SK-N-SH (cell line): Measurements from ENCODE around the gene ATP6V0C. TPM values are rescaled to one million over a fixed set of nuclear protein-coding genes. Genes with fewer than 3 reads are reported as not detected.

Experiments used
- CTCF ChIA-PET: fragments of 300-600, 350-600 bp; formaldehyde crosslinking; extraction: SDS; loops from one replicate; lab custom pipeline; 2021; lab: Yijun Ruan, JAX
- POLR2A ChIA-PET: fragments of 350-600 bp; sonication (Branson Sonifier 250); formaldehyde crosslinking; extraction: SDS; loops from one replicate; lab custom pipeline; 2020; ENCODE audit warnings: antibody characterized with exemption, inconsistent platforms; lab: Yijun Ruan, JAX
- DNase-seq: peaks from one replicate; pipeline ENCODE4 v3.0.0; 2012
- H2AFZ ChIP-seq: fragments of 200-600 bp; sonication (generic); 2 replicates; pipeline ENCODE4 v1.8.1; 2016; ENCODE audit warnings: antibody characterized with exemption, mild to moderate bottlenecking, low read depth
- H3F3A ChIP-seq: fragments of 200-600 bp; sonication (generic); replicated peaks from 2 replicates; pipeline ENCODE3; 2016; ENCODE audit warnings: antibody characterized with exemption, mild to moderate bottlenecking; ENCODE audit not compliant: insufficient read depth
- H3K27ac ChIP-seq, 2 experiments: fragments of 200-500 bp in 1 of 2; fragments of 200-600 bp in 1 of 2; sonication (Bioruptor generic) in 1 of 2; sonication (generic), shearing (Covaris generic) in 1 of 2; 2 replicates each; pipeline versions ENCODE4 v1.5.1 to v1.6.1; 2014 to 2016; ENCODE audit warnings: low read depth in 2 of 2, inconsistent platforms in 1 of 2, low read length in 1 of 2, mild to moderate bottlenecking in 1 of 2, mixed read lengths in 1 of 2
- H3K27me3 ChIP-seq: fragments of 200-600 bp; sonication (generic), shearing (Covaris generic); 2 replicates; pipeline ENCODE4 v1.6.1; 2016; ENCODE audit warnings: mixed run types; ENCODE audit not compliant: insufficient read depth
- H3K36me3 ChIP-seq, 2 experiments: fragments of 200-500 bp in 1 of 2; fragments of 200-600 bp in 1 of 2; sonication (Bioruptor generic) in 1 of 2; sonication (generic) in 1 of 2; replicated peaks in 1 of 2; 2 replicates each; pipeline versions ENCODE3 to v1.5.1; 2014 to 2016; ENCODE audit warnings: low read length in 1 of 2, mild to moderate bottlenecking in 1 of 2; ENCODE audit not compliant: insufficient read depth in 2 of 2, control insufficient read depth in 1 of 2
- H3K4me1 ChIP-seq, 2 experiments: fragments of 200-500 bp in 1 of 2; fragments of 200-600 bp in 1 of 2; sonication (Bioruptor generic) in 1 of 2; sonication (generic), shearing (Covaris generic) in 1 of 2; 2 replicates each; pipeline versions ENCODE4 v1.5.1 to v1.6.1; 2014 to 2016; ENCODE audit warnings: low read depth in 1 of 2, low read length in 1 of 2, mixed run types in 1 of 2; ENCODE audit not compliant: insufficient read depth in 2 of 2, control insufficient read depth in 1 of 2
- H3K4me2 ChIP-seq: fragments of 200-600 bp; sonication (generic), shearing (Covaris generic); 2 replicates; pipeline ENCODE4 v1.6.1; 2017; ENCODE audit warnings: mixed run types
- H3K4me3 ChIP-seq, 2 experiments: fragments of 200-500 bp in 1 of 2; fragments of 200-600 bp in 1 of 2; sonication (Bioruptor generic) in 1 of 2; sonication (generic), shearing (Covaris generic) in 1 of 2; 2 replicates each; pipeline versions ENCODE4 v1.5.1 to v1.8.1; 2014 to 2016; ENCODE audit warnings: low read depth in 2 of 2, inconsistent platforms in 1 of 2, low read length in 1 of 2, mild to moderate bottlenecking in 1 of 2, mixed read lengths in 1 of 2, moderate library complexity in 1 of 2
- H3K79me2 ChIP-seq: fragments of 200-600 bp; sonication (generic); 2 replicates; pipeline ENCODE4 v1.8.1; 2017; ENCODE audit warnings: mild to moderate bottlenecking; ENCODE audit not compliant: insufficient read depth
- H3K9ac ChIP-seq: fragments of 200-600 bp; sonication (generic); 2 replicates; pipeline ENCODE4 v1.6.1; 2017; ENCODE audit warnings: mixed run types
- H3K9me2 ChIP-seq: fragments of 200-600 bp; sonication (generic); 2 replicates; pipeline ENCODE4 v1.6.1; 2017; ENCODE audit warnings: mixed run types
- H3K9me3 ChIP-seq: fragments of 200-600 bp; sonication (generic); 2 replicates; pipeline ENCODE4 v1.6.1; 2017; ENCODE audit warnings: mixed run types, mild to moderate bottlenecking, moderate library complexity
- H4K20me1 ChIP-seq: fragments of 200-600 bp; sonication (generic); 2 replicates; pipeline ENCODE4 v1.6.1; 2017; ENCODE audit warnings: mild to moderate bottlenecking, mixed run types; ENCODE audit not compliant: insufficient read depth
- EZH2phosphoT487 ChIP-seq: fragments of 200-600 bp; sonication (generic); IDR thresholded peaks from 2 replicates; pipeline ENCODE4 v1.6.1; 2017; ENCODE audit warnings: low read depth, mixed run types, mild to moderate bottlenecking, antibody characterized with exemption, moderate library complexity, borderline replicate concordance
- FOSL2 ChIP-seq: IDR thresholded peaks from 2 replicates; pipeline ENCODE4 v1.4.0; 2012; ENCODE audit warnings: low read depth, mild to moderate bottlenecking, moderate library complexity, borderline replicate concordance
- MAX ChIP-seq: IDR thresholded peaks from 2 replicates; pipeline ENCODE4 v1.4.0; 2012; ENCODE audit warnings: low read depth
- MXI1 ChIP-seq: IDR thresholded peaks from 2 replicates; pipeline ENCODE4 v1.6.1; 2012; ENCODE audit warnings: mild to moderate bottlenecking, low read depth, low read length, improper control_type of control experiment
- NFIC ChIP-seq: IDR thresholded peaks from 2 replicates; pipeline ENCODE4 v1.4.0; 2012; ENCODE audit warnings: borderline replicate concordance
- NRF1 ChIP-seq: IDR thresholded peaks from 2 replicates; pipeline ENCODE4 v1.6.1; 2012; ENCODE audit warnings: low read depth, mild to moderate bottlenecking, low read length
- RFX5 ChIP-seq: IDR thresholded peaks from 2 replicates; pipeline ENCODE4 v1.6.1; 2012; ENCODE audit warnings: mild to moderate bottlenecking, improper control_type of control experiment, low read length
- SIN3A ChIP-seq: IDR thresholded peaks from 2 replicates; pipeline ENCODE4 v1.6.1; 2012; ENCODE audit warnings: low read depth, mild to moderate bottlenecking, low read length, moderate library complexity, borderline replicate concordance
- TAF1 ChIP-seq: IDR thresholded peaks from 2 replicates; pipeline ENCODE4 v1.6.1; 2012; ENCODE audit warnings: low read depth, mild to moderate bottlenecking, low read length, moderate library complexity, borderline replicate concordance
- USF2 ChIP-seq: fragments of 150-350 bp; IDR thresholded peaks from 2 replicates; pipeline ENCODE4 v1.6.1; 2017; ENCODE audit warnings: antibody characterized with exemption, low read length, low read depth, borderline replicate concordance
- YY1 ChIP-seq: IDR thresholded peaks from 2 replicates; pipeline ENCODE4 v1.4.0; 2012; ENCODE audit warnings: low read depth, mild to moderate bottlenecking
- WGBS: methylation state at CpG from one replicate; pipeline ENCODE4 v1.1.6; 2017; ENCODE audit warnings: low lambda C conversion rate; 5-methylcytosine and 5-hydroxymethylcytosine counted together
- polyA plus RNA-seq, 3 experiments: library from polyadenylated mRNA; depleted of rRNA; stranded (reverse); fragments of >200 nt; gene quantifications; 2 replicates each; pipeline ENCODE4 v1.2.3, GENCODE V29; 2012
- TF ChIP-seq, protein P1 (sequence below): IDR thresholded peaks from 2 replicates; pipeline ENCODE4 v1.6.1; 2012; ENCODE audit warnings: mild to moderate bottlenecking, low read depth, low read length, moderate library complexity
- TF ChIP-seq, protein P2 (sequence below): IDR thresholded peaks from 2 replicates; pipeline ENCODE4 v1.4.0; 2012; ENCODE audit warnings: low read depth, borderline replicate concordance

ATP6V0C gene
- polyA plus RNA-seq, 1 of the 3 experiments (the other 2 are of a cell fraction): 80.1 TPM

- no peak for TF ChIP-seq USF2
- TF ChIP-seq MXI1: no peak
- no peak for TF ChIP-seq RFX5
- no peak for TF ChIP-seq NRF1
- no peak for TF ChIP-seq YY1
Measured at GRCh38 chr16:2514333-2515179, 804 bp downstream of the ATP6V0C start (continued).

DNA sequence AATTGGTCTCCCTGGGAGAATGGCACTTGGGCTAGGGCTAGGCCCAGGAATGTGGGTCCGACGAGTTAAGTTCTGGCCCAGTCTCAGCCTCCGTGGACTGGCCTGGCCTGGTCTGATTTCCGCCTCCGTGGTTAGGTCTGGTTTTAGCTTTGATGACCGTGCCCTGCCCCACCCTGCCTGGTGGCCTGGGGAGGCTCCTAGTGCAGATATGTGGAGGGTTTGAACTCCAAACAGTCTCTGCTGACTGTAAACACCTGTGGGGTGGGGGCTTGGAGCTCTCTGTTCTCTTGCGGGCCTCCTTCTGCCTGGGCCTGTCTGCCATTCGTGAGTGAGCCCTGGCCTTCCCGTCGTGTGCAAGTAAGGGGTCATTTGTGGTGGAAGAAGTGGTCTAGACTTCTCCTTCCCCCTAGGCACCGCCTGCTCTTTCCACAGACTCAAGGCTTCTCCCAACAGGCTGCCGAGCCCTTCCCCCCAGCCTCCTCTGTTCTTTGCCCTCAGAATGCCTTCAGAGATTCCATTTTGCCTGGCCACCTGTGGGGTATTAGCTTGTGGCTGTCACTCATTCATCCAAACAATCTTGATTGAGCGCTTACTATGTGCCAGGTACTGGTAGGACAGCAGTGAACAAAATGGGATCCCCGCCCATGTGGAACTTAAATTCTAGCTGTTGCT, 1.6 kb downstream of the ATP6V0C start:
- Histone ChIP-seq H4K20me1 (peaks cover 50% of the 10 kb centered on the region), H3K9ac (peak overlapping the region; percentile 97), H3K36me3 (peaks cover 0 to 5% of the 10 kb centered on the region in 2 experiments), H3K4me1 (peaks cover 15 to 35% of the 10 kb centered on the region in 2 experiments; a peak in 3 of 4 replicates), H3K9me3 (no peaks in the 10 kb centered on the region), H3F3A (peaks cover 7% of the 10 kb centered on the region), H3K27ac (no peak overlapping the region; a peak in 1 of 4 replicates), H3K79me2 (peaks cover 59% of the 10 kb centered on the region), H2AFZ (no peak overlapping the region), H3K4me3 (peak overlapping the region; percentile 74 to 95), H3K27me3 (no peaks in the 10 kb centered on the region), H3K4me2 (peak overlapping the region; percentile 95), H3K9me2 (no peaks in the 10 kb centered on the region)
- TF ChIP-seq USF2 (no peak), TAF1 (no peak), EZH2phosphoT487 (no peak), MAX (no peak), MXI1 (no peak), NRF1 (no peak), NFIC (no peak), SIN3A (no peak), FOSL2 (no peak)
- TF ChIP-seq, protein P1, sequence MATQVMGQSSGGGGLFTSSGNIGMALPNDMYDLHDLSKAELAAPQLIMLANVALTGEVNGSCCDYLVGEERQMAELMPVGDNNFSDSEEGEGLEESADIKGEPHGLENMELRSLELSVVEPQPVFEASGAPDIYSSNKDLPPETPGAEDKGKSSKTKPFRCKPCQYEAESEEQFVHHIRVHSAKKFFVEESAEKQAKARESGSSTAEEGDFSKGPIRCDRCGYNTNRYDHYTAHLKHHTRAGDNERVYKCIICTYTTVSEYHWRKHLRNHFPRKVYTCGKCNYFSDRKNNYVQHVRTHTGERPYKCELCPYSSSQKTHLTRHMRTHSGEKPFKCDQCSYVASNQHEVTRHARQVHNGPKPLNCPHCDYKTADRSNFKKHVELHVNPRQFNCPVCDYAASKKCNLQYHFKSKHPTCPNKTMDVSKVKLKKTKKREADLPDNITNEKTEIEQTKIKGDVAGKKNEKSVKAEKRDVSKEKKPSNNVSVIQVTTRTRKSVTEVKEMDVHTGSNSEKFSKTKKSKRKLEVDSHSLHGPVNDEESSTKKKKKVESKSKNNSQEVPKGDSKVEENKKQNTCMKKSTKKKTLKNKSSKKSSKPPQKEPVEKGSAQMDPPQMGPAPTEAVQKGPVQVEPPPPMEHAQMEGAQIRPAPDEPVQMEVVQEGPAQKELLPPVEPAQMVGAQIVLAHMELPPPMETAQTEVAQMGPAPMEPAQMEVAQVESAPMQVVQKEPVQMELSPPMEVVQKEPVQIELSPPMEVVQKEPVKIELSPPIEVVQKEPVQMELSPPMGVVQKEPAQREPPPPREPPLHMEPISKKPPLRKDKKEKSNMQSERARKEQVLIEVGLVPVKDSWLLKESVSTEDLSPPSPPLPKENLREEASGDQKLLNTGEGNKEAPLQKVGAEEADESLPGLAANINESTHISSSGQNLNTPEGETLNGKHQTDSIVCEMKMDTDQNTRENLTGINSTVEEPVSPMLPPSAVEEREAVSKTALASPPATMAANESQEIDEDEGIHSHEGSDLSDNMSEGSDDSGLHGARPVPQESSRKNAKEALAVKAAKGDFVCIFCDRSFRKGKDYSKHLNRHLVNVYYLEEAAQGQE: no peak
- TF ChIP-seq, protein P2, sequence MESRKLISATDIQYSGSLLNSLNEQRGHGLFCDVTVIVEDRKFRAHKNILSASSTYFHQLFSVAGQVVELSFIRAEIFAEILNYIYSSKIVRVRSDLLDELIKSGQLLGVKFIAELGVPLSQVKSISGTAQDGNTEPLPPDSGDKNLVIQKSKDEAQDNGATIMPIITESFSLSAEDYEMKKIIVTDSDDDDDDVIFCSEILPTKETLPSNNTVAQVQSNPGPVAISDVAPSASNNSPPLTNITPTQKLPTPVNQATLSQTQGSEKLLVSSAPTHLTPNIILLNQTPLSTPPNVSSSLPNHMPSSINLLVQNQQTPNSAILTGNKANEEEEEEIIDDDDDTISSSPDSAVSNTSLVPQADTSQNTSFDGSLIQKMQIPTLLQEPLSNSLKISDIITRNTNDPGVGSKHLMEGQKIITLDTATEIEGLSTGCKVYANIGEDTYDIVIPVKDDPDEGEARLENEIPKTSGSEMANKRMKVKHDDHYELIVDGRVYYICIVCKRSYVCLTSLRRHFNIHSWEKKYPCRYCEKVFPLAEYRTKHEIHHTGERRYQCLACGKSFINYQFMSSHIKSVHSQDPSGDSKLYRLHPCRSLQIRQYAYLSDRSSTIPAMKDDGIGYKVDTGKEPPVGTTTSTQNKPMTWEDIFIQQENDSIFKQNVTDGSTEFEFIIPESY: no peak
- 64% methylated on average over 13 of the region's 14 CpGs for WGBS
- ChIA-PET CTCF (interaction anchor here (0.6 to 6.6 kb wide), 5 partner anchors 14 to 412 kb away, joined by 3 to 41 read pairs (median 4); partner anchors contain the start of gene ABCA3), POLR2A (no interaction called here)
- DNase-seq: no peak
